AG04450 (cell line): ENCODE measurements around the gene GARIN5A. TPM values are rescaled to one million over a fixed set of nuclear protein-coding genes. Genes with fewer than 3 reads are reported as not detected.
"Not testable (repeated sequence)": the region's sequence is repeated elsewhere in the genome, so short reads cannot be mapped to it uniquely, and the experiment has no call there.

Experiments
- CTCF ChIA-PET: fragments of 300-600, 350-600 bp; formaldehyde crosslinking; extraction: SDS; loops from one replicate; lab custom pipeline; 2022; ENCODE audit warnings: antibody characterized with exemption, inconsistent platforms; lab: Charles Lee
- POLR2A ChIA-PET: fragments of 350-600 bp; formaldehyde crosslinking; extraction: SDS; loops from one replicate; lab custom pipeline; 2021; ENCODE audit warnings: antibody characterized with exemption, inconsistent platforms; lab: Yijun Ruan, JAX
- DNase-seq: peaks from one replicate; pipeline ENCODE4 v3.0.0-alpha.2; 2011; ENCODE audit warnings: low read depth, low spot score
- H3K27ac ChIP-seq: one replicate; pipeline ENCODE4 v1.5.1; 2012; ENCODE audit warnings: low read depth, low read length, control low read depth
- H3K27me3 ChIP-seq: one replicate; pipeline ENCODE4 v1.6.0; 2012; ENCODE audit warnings: low read length; ENCODE audit not compliant: control insufficient read depth, insufficient read depth
- H3K4me3 ChIP-seq: 2 replicates; pipeline ENCODE4 v1.5.1; 2011; ENCODE audit warnings: mild to moderate bottlenecking, low read depth, low read length, control low read depth
- H3K9me3 ChIP-seq: 2 replicates; pipeline ENCODE4 v1.5.1; 2012; ENCODE audit warnings: low read length; ENCODE audit not compliant: control insufficient read depth, insufficient read depth
- CTCF ChIP-seq: IDR thresholded peaks from 2 replicates; pipeline ENCODE4 v1.5.1; 2011; ENCODE audit warnings: low read depth, low read length, control low read depth, inconsistent platforms
- polyA plus RNA-seq: library from polyadenylated mRNA; depleted of rRNA; stranded (reverse); fragments of >200 nt; gene quantifications from 2 replicates; pipeline ENCODE4 v1.2.3, GENCODE V29; 2011

Gene GARIN5A
- polyA plus RNA-seq, 1 experiment, result 0.32 TPM

- ChIA-PET POLR2A (interaction anchor here (1.3 kb wide), 1 partner anchor 34 kb away, joined by 3 read pairs; the partner anchor contains the start of gene JOSD2), CTCF (interaction anchor here (0.7 kb wide), 2 partner anchors 8 to 328 kb away, joined by 3 read pairs; no protein-coding TSS in a partner anchor)
- no peak for DNase-seq
- TF ChIP-seq CTCF, result no peak
- Histone ChIP-seq H3K4me3 (peak overlapping the region; percentile 90), H3K9me3 (peaks cover 13% of the 10 kb centered on the region), H3K27ac (no peak overlapping the region), H3K27me3 (no peaks in the 10 kb centered on the region)
Measured at GRCh38 chr19:50476907-50477238, 225 bp upstream of the GARIN5A start.

GRCh38 chr19:50475736-50476223 lies 868 bp downstream of the GARIN5A start:
- Histone ChIP-seq H3K27me3 (no peaks in the 10 kb centered on the region), H3K4me3 (no peak overlapping the region; the same call in 1 of the 2 replicates), H3K27ac (no peak overlapping the region), H3K9me3 (peaks cover 13% of the 10 kb centered on the region)
- no peak for TF ChIP-seq CTCF
- DNase-seq, result no peak
- POLR2A ChIA-PET, result interaction anchor here (1.3 kb wide), 1 partner anchor 35 kb away, joined by 3 read pairs; the partner anchor contains the start of gene JOSD2
- CTCF ChIA-PET, result no interaction called here

DNA sequence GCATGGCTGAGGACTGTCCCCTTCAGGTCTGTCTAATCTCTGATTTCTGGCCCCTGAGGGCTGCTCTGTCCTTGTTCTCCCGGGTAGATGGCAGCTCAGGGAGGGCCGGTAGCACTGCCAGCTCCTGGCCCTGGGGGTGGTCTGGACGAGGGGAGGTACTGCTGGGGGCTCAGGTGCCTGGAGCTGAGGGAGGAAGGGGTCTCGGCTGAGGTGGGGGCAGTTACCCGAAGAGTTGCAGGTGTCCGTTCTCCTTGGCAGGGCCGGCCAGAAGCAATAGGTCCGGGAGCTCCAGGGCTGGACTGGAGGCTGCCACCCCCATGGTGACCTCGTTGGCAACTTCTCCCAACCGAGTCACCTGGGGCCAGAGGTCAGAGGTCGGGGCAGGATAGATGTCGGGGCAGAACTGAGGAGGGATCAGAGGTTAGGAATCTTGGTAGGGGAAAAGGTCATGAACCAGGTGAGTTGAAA lies 1.5 kb downstream of the GARIN5A start:
- Histone ChIP-seq H3K4me3 (no peak overlapping the region), H3K27ac (no peak overlapping the region), H3K27me3 (no peaks in the 10 kb centered on the region), H3K9me3 (peaks cover 13% of the 10 kb centered on the region)
- no peak for TF ChIP-seq CTCF
- DNase-seq, result no peak
- CTCF ChIA-PET, result interaction anchor here (0.8 to 1.5 kb wide), 3 partner anchors 15 to 309 kb away, joined by 3 to 4 read pairs (median 4); no protein-coding TSS in a partner anchor
- POLR2A ChIA-PET, result no interaction called here

DNA sequence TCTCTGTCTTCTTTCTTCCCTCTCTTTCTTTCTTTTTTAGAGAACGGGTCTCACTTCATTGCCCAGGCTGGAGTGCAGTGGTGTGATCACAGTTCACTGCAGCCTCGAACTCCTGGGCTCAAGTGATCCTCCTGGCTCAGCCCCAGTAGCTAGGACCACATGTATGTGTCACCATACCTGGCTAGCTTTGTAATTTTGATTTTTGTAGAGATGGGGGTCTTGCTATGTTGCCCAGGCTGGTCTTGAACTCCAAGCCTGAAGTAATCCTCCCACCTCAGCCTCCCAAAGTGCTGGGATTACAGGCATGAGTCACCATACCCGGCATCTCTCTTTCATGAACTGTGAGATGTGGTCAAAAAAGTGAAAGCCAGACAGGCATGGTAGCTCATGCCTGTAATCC lies 3.3 kb downstream of the GARIN5A start:
- CTCF ChIA-PET, result interaction anchor here (1.2 kb wide), 1 partner anchor 116 kb away, joined by 3 read pairs; no protein-coding TSS in a partner anchor
- H3K27me3 ChIP-seq, POLR2A ChIA-PET, H3K4me3 ChIP-seq, H3K27ac ChIP-seq, DNase-seq: not testable (repeated sequence)
- H3K9me3 ChIP-seq, result peaks cover 11% of the 10 kb centered on the region

DNA sequence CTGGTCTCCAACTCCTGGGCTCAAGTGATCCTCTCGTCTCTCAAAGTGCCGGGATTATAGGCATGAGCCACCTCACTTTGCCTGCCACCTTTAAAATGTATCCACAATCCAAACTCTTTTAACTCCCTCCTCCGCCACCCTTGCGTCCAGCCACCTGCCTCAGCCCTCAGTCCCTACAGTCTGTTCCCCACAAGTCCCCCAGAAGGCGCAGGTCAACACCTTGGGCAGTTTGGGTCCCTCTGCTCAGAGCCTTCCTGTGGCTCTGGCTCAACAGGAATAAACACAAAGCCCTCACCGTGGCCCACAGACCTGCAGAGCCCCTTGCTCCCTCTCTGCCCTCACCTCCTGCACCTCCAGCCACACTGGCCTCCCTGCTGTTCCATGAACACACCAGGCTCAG lies 7.8 kb downstream of the GARIN5A start:
- no peak overlapping the region for H3K4me3 ChIP-seq
- no peaks in the 10 kb centered on the region; the same call in 1 of the 2 replicates for H3K9me3 ChIP-seq
- no peak for DNase-seq
- CTCF ChIA-PET, result interaction anchor here (0.5 kb wide), 1 partner anchor 8 kb away, joined by 3 read pairs; no protein-coding TSS in a partner anchor
- TF ChIP-seq CTCF, result no peak
- H3K27me3 ChIP-seq, result peaks cover 2% of the 10 kb centered on the region
- POLR2A ChIA-PET, result no interaction called here
- no peak overlapping the region for H3K27ac ChIP-seq
